Keratinocyte (primary cell): ENCODE data around the gene INPP5E. TPM values are rescaled to one million over a fixed set of nuclear protein-coding genes. Genes with fewer than 3 reads are reported as not detected.

Experiments used
- DNase-seq: peaks from one replicate; pipeline ENCODE4 v3.0.0-alpha.2; 2011; ENCODE audit warnings: low read depth, missing footprints, low spot score
- FAIRE-seq: peaks from 2 replicates; lab custom pipeline; 2011; peaks lifted over from hg19 to GRCh38; lab: Jason Lieb, UNC
- H2AFZ ChIP-seq: 2 replicates; pipeline ENCODE4 v1.6.0; 2012; ENCODE audit warnings: low read length, control low read depth, inconsistent platforms; ENCODE audit not compliant: control insufficient read depth
- H3K27ac ChIP-seq: 2 replicates; pipeline ENCODE4 v1.5.1; 2011; ENCODE audit warnings: low read length; ENCODE audit not compliant: control insufficient read depth, insufficient read depth
- H3K27me3 ChIP-seq: 3 replicates; pipeline ENCODE4 v1.6.0; 2011; ENCODE audit warnings: low read length; ENCODE audit not compliant: control insufficient read depth, insufficient read depth; ENCODE audit errors: extremely low read depth
- H3K36me3 ChIP-seq, 2 experiments: 2 replicates in 1 of 2; 3 replicates in 1 of 2; pipeline ENCODE4 v1.5.1; 2011; ENCODE audit warnings: low read length in 2 of 2, mild to moderate bottlenecking in 1 of 2; ENCODE audit not compliant: control insufficient read depth in 2 of 2, insufficient read depth in 2 of 2; ENCODE audit errors: extremely low read depth in 1 of 2
- H3K4me1 ChIP-seq: 3 replicates; pipeline ENCODE4 v1.5.1; 2011; ENCODE audit warnings: low read length; ENCODE audit not compliant: control insufficient read depth, insufficient read depth; ENCODE audit errors: extremely low read depth
- H3K4me2 ChIP-seq: 3 replicates; pipeline ENCODE4 v1.6.0; 2011; ENCODE audit warnings: low read depth, low read length; ENCODE audit not compliant: control insufficient read depth, insufficient read depth; ENCODE audit errors: extremely low read depth
- H3K4me3 ChIP-seq, 3 experiments: fragments of 200-600 bp in 1 of 3; sonication (generic) in 1 of 3; 2 replicates in 2 of 3; 3 replicates in 1 of 3; pipeline ENCODE4 v1.5.1; 2011 to 2016; ENCODE audit warnings: low read length in 3 of 3, mild to moderate bottlenecking in 3 of 3, control low read depth in 2 of 3, inconsistent platforms in 1 of 3, low read depth in 1 of 3, mixed read lengths in 1 of 3, mixed run types in 1 of 3, moderate library complexity in 1 of 3; ENCODE audit not compliant: control insufficient read depth in 2 of 3, insufficient read depth in 2 of 3; ENCODE audit errors: extremely low read depth in 1 of 3
- H3K79me2 ChIP-seq: 2 replicates; pipeline ENCODE4 v1.6.0; 2012; ENCODE audit warnings: low read length; ENCODE audit not compliant: control insufficient read depth, insufficient read depth
- H3K9ac ChIP-seq: 3 replicates; pipeline ENCODE4 v1.6.0; 2011; ENCODE audit warnings: low read length; ENCODE audit not compliant: control insufficient read depth, insufficient read depth; ENCODE audit errors: extremely low read depth
- H3K9me1 ChIP-seq: 3 replicates; pipeline ENCODE4 v1.6.0; 2011; ENCODE audit warnings: low read length; ENCODE audit not compliant: control insufficient read depth, insufficient read depth; ENCODE audit errors: extremely low read depth
- H3K9me3 ChIP-seq: 2 replicates; pipeline ENCODE4 v1.5.1; 2012; ENCODE audit warnings: low read depth, low read length; ENCODE audit not compliant: control insufficient read depth
- H4K20me1 ChIP-seq: 3 replicates; pipeline ENCODE4 v1.6.0; 2011; ENCODE audit warnings: low read length; ENCODE audit not compliant: control insufficient read depth, insufficient read depth; ENCODE audit errors: extremely low read depth
- EZH2 ChIP-seq: IDR thresholded peaks from one replicate; pipeline ENCODE4 v1.6.1; 2012; ENCODE audit warnings: inconsistent platforms, mild to moderate bottlenecking, low read length, moderate library complexity
- dilution Hi-C: fragments of 300-500 bp; cut with MboI; formaldehyde crosslinking; loops from one replicate; pipeline ENCODE4 v1.7.0; 2020; ENCODE audit warnings: low sequenced_read_pairs; ENCODE audit not compliant: extremely low pct_ligation_motif_present
- polyA plus RNA-seq, 5 experiments: library from polyadenylated mRNA; depleted of rRNA in 3 of 5; stranded (reverse) in 3 of 5; stranded (forward) in 1 of 5; unstranded in 1 of 5; fragments of >200 nt; gene quantifications; 1 replicate in 1 of 5; 2 replicates in 3 of 5; 3 replicates in 1 of 5; pipeline versions ENCODE4 v1.2.1 to v1.2.3, GENCODE V29; 2011 to 2012; ENCODE audit warnings: missing spikeins in 2 of 5, low read depth in 1 of 5, low replicate concordance in 1 of 5
- TF ChIP-seq, protein P1 (sequence below), 3 experiments: IDR thresholded peaks in 1 of 3; conservative IDR thresholded peaks in 1 of 3; optimal IDR thresholded peaks in 1 of 3; 2 replicates in 2 of 3; 3 replicates in 1 of 3; pipeline versions ENCODE3 to v1.5.1; 2011; ENCODE audit warnings: low read length in 3 of 3, mild to moderate bottlenecking in 3 of 3, moderate library complexity in 2 of 3, control low read depth in 1 of 3, inconsistent platforms in 1 of 3; ENCODE audit not compliant: insufficient read depth in 2 of 3; ENCODE audit errors: extremely low read depth in 1 of 3

The INPP5E gene
- polyA plus RNA-seq, 1 donor (not counting 4 experiments of a cell fraction or from before 2014, with no cell fraction given): 4.4 TPM

DNA sequence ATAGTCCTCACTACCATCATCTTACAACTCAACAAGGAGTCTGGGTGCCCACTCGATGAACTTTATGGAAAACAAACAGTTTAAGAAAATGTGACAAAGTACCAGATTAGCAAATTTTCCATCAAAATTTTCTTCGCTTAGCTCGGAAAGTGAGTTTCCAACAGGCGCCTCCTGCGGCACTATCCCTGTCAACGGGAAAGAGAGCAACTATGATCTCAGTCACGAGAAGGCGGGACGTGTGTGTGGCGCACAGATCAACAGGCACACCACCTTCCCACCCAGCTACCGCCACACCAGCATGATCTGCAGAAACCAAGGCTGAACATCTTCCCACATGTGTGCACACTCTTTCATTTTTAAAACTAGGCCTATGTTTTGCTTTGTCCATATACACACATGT is 13.7 kb upstream of the INPP5E start:
- no peaks in the 10 kb centered on the region for H3K79me2 ChIP-seq
- TF ChIP-seq EZH2: no peak
- TF ChIP-seq, protein P1, sequence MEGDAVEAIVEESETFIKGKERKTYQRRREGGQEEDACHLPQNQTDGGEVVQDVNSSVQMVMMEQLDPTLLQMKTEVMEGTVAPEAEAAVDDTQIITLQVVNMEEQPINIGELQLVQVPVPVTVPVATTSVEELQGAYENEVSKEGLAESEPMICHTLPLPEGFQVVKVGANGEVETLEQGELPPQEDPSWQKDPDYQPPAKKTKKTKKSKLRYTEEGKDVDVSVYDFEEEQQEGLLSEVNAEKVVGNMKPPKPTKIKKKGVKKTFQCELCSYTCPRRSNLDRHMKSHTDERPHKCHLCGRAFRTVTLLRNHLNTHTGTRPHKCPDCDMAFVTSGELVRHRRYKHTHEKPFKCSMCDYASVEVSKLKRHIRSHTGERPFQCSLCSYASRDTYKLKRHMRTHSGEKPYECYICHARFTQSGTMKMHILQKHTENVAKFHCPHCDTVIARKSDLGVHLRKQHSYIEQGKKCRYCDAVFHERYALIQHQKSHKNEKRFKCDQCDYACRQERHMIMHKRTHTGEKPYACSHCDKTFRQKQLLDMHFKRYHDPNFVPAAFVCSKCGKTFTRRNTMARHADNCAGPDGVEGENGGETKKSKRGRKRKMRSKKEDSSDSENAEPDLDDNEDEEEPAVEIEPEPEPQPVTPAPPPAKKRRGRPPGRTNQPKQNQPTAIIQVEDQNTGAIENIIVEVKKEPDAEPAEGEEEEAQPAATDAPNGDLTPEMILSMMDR (optimal IDR thresholded peaks at IDR 0.05 in 1 of 3, IDR thresholded peaks at IDR 0.05 in 1 of 3, conservative IDR thresholded peaks at IDR 0.05 in 1 of 3; ENCODE audit: extremely low read depth in 1 of 3, insufficient read depth in 2 of 3, low read length in 3 of 3): no peak
- H2AFZ ChIP-seq: no peak overlapping the region
- H3K4me3 ChIP-seq: no peak overlapping the region
- FAIRE-seq: no peak
- H3K9me3 ChIP-seq: no peaks in the 10 kb centered on the region
- H3K9me1 ChIP-seq: no peaks in the 10 kb centered on the region
- H3K27me3 ChIP-seq: no peaks in the 10 kb centered on the region
- H3K36me3 ChIP-seq: peaks cover 54 to 57% of the 10 kb centered on the region in 2 experiments
- DNase-seq: no peak
- no peak overlapping the region for H3K9ac ChIP-seq
- H4K20me1 ChIP-seq: peaks cover 3% of the 10 kb centered on the region
- H3K4me1 ChIP-seq: no peaks in the 10 kb centered on the region
- H3K4me2 ChIP-seq: no peak overlapping the region
- dilution Hi-C loops: no loop called here
- no peak overlapping the region for H3K27ac ChIP-seq

DNA sequence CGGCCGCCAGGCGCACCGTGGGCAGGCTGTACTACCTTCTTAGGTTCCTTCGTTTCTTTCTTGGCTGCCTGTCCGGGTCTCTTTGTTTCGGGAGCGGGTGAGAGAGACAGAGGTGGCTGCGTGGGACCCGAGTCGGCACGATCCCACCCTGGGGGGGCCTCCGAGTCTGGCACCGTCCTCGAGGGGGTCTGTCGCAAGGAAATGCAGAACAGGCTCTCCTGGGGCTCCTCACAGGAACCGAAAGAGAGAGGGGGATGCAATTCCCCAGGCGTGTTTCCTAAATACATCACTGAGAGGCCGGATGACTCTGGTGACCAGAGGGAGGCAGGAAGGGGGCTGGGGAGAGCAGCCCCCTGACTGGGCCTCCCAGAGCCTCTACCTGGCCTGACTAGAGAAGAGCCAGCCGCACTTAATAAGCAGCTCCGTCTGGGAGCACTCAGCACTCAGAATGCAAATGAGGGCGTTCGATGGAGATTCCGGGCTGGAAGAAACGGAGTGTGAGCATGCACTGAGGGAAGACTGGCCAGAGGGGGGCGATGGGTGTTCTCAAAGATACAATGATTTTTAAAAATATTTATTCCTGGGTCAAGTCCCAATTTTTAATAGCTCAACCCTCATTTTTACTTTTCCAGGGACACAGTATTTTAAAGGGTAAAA is 11.7 kb upstream of the INPP5E start:
- peaks cover 54 to 58% of the 10 kb centered on the region in 2 experiments for H3K36me3 ChIP-seq
- H3K9ac ChIP-seq: no peak overlapping the region
- dilution Hi-C loops: no loop called here

More for the DNA sequence above, 11.7 kb upstream of the INPP5E start:
- Histone ChIP-seq H3K4me2 (no peak overlapping the region), H3K79me2 (peaks cover 2% of the 10 kb centered on the region), H3K9me1 (no peaks in the 10 kb centered on the region), H3K27me3 (no peaks in the 10 kb centered on the region), H4K20me1 (no peaks in the 10 kb centered on the region), H3K9me3 (no peaks in the 10 kb centered on the region), H3K4me3 (no peak overlapping the region), H3K4me1 (no peaks in the 10 kb centered on the region), H3K27ac (no peak overlapping the region), H2AFZ (no peak overlapping the region)
- DNase-seq (no peak), FAIRE-seq (no peak)
- TF ChIP-seq, protein P1 (optimal IDR thresholded peaks at IDR 0.05 in 1 of 3, IDR thresholded peaks at IDR 0.05 in 1 of 3, conservative IDR thresholded peaks at IDR 0.05 in 1 of 3; ENCODE audit: extremely low read depth in 1 of 3, insufficient read depth in 2 of 3, low read length in 3 of 3): no peak
- no peak for TF ChIP-seq EZH2
